Fibroblast of skin of right biceps (primary cell): Measurements from ENCODE around the gene ATP6V1G1.
"Not testable (repeated sequence)": the region's sequence is repeated elsewhere in the genome, so short reads cannot be mapped to it uniquely, and the experiment has no call there.

Experiments used
- DNase-seq: peaks from one replicate; pipeline ENCODE4 v3.0.0-alpha.2; 2013

ATP6V1G1 gene, protein sequence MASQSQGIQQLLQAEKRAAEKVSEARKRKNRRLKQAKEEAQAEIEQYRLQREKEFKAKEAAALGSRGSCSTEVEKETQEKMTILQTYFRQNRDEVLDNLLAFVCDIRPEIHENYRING

GRCh38 chr9:114587345-114588202, at the start of gene ATP6V1G1:
TSS of gene ATP6V1G1 (plus strand) at chr9:114587769. CDS start at chr9:114587839, 70 bp downstream.
- DNase-seq: peak; percentile 99

DNA sequence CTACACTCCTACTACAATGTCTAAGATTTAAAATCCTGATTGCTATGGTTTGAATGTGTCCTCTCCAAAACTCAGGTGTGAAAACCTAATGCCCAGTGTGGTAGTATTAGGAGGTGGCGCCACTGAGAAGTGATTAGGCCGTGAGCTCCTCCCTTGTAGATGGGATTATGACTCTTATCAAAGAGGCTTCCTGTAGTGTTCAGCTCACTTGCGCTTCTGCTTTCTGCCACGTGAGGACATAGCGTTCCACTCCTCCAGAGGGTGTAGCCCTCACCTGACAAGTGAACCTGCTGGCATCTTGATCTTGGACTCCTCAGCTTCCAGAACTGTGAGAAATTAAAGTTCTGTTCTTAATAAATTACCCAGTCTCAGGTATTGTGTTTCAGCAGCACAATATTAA, 49.3 kb upstream of the ATP6V1G1 start:
- DNase-seq: no peak

DNA sequence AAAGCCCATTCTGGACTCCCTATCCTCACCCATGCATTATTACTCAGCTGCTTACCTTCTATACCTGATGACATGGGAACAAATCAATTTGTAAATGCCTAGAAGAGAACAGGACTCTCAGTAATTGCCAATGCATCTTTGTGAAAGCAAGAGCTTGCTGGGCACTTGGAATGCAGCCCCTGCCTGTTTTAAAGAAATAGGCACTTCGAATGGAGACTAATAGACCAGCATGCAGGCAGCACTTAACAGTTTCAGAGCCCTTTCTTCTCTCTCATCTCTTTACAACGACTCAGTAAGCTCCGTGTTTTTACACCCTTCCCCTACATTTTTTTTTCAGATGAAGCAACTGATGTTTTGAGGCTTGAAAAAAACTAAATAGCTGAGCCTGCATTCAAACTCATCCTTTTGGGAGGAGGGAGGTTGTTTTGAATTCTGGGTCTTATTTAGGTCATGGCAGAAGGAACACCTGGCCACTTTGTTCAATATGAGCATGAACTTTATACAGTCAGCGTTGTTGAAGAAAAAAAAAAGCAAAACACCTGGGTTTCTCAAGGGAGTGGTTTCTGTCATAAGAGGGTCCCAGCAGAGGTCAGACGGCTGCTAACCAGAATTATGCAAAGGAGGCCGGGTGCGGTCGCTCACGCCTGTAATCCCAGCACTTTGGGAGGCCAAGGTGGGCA, 47.7 kb upstream of the ATP6V1G1 start:
- no peak for DNase-seq

- DNase-seq: no peak
Measured at GRCh38 chr9:114545055-114545454, 42.5 kb upstream of the ATP6V1G1 start.

DNA sequence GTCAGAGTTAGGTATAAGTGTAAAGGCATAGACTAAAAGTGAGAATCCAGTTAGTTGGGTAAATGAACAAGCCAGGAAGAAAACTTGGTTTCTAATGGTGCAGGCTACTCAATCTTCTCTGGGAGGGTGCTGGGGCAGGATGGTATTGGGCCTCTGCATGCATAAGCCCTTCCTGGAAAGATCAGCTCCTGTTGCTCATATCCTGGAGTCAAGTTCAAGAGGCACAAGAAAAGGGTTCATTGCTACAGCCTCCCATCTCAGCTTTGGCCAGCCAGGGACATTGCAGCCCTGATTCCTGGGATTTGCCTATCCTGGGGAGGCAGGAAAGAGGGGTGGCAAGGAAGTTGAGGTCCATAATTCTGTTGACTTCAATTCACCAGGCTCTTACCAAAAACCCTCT, 40.7 kb upstream of the ATP6V1G1 start:
- no peak for DNase-seq

GRCh38 chr9:114549697-114550330, 37.8 kb upstream of the ATP6V1G1 start:
- peak; percentile 76 for DNase-seq

- DNase-seq: peak; percentile 97
Measured at GRCh38 chr9:114551750-114552685, 35.6 kb upstream of the ATP6V1G1 start.

DNA sequence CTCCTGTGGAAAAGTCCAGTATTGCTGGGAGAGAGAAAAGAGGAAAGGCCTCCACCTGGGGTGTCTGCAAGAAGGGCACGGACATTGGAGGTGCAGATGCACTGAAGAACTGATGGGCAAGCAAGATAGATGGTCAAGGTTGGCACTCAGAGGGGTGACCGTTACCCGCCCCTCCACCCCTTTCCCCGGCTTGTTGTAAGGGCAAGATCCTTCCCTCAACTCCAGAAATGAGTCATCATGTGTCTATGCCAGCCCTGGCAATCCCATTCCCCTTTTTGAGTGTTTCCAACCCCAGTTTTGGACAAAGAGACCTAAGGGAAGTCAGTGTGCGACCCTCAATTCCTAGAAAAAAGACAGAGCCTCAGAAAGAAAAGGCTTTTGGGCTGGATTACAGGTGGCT, 34.9 kb upstream of the ATP6V1G1 start:
- DNase-seq: no peak

- no peak for DNase-seq
Measured at GRCh38 chr9:114553202-114553601, 34.4 kb upstream of the ATP6V1G1 start.

DNA sequence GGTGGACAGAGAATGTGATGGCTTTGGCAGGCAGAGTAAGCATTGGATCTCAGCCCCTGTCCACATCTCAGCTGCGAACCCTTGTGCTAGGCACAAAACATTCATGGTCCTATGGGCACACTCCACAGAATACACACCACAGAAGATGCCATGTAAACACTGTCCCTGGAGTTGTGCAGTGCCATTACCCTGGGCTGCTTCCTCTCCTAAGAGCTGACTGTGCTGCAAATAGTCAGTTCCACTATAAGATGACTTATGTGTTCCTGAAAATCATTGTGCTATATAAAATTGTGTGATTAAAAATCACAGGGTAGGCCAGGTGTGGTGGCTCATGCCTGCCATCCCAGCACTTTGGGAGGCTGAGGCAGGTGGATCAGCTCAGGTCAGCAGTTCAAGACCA, 31.9 kb upstream of the ATP6V1G1 start:
- no peak for DNase-seq

- DNase-seq: no peak
Measured at GRCh38 chr9:114558027-114558675, 29.4 kb upstream of the ATP6V1G1 start.

- no peak for DNase-seq
Measured at GRCh38 chr9:114559830-114560513, 27.6 kb upstream of the ATP6V1G1 start.

DNA sequence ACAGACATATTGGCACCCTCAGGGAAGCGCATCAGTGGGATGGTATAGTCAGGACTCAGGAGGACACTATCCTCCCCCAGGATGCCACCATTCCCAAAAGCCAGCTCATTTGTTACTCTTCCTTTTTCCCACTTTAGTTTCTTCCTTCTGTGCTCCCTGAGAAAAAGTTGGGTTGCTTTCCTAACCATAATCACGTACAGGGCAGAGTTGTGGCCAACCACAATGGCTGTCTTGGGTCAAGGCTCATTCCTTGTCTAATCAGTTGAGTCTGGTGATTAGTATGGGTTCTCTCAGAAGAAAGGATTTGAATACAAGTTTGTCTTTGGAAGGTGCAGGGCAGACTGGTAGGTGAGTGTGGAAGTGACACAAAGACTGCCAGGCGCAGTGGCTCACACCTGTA, 26.6 kb upstream of the ATP6V1G1 start:
- no peak for DNase-seq

GRCh38 chr9:114561771-114562170, 25.8 kb upstream of the ATP6V1G1 start:
- no peak for DNase-seq

GRCh38 chr9:114565204-114565603, 22.4 kb upstream of the ATP6V1G1 start:
- DNase-seq: no peak

GRCh38 chr9:114570742-114571141, 16.8 kb upstream of the ATP6V1G1 start:
- DNase-seq: no peak

DNA sequence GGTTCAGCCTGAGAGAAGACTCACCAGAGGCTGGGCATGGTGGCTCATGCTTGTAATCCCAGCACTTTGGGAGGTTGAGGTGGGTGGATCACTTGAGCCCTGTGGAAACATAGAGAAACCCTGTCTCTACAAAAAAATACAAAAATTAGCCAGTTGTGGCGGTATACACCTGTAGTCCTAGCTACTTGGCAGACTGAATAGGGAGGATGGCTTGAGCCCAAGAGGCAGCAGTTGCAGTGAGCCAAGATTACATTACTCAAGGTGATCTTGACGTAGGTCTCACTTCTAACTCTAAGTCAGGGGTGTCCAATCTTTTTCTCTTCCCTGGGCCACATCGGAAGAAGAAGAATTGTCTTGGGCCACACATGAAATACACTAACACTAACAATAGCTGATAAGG, 16.2 kb upstream of the ATP6V1G1 start:
- no peak for DNase-seq

GRCh38 chr9:114572199-114572598, 15.4 kb upstream of the ATP6V1G1 start:
- no peak for DNase-seq

GRCh38 chr9:114574438-114574837, 13.1 kb upstream of the ATP6V1G1 start:
- no peak for DNase-seq

- DNase-seq: not testable (repeated sequence)
Measured at GRCh38 chr9:114576779-114577178, 10.8 kb upstream of the ATP6V1G1 start.

GRCh38 chr9:114578134-114578533, 9.4 kb upstream of the ATP6V1G1 start:
- DNase-seq: not testable (repeated sequence)
